ENCODE results near the gene FMOD.

The FMOD gene

DNA sequence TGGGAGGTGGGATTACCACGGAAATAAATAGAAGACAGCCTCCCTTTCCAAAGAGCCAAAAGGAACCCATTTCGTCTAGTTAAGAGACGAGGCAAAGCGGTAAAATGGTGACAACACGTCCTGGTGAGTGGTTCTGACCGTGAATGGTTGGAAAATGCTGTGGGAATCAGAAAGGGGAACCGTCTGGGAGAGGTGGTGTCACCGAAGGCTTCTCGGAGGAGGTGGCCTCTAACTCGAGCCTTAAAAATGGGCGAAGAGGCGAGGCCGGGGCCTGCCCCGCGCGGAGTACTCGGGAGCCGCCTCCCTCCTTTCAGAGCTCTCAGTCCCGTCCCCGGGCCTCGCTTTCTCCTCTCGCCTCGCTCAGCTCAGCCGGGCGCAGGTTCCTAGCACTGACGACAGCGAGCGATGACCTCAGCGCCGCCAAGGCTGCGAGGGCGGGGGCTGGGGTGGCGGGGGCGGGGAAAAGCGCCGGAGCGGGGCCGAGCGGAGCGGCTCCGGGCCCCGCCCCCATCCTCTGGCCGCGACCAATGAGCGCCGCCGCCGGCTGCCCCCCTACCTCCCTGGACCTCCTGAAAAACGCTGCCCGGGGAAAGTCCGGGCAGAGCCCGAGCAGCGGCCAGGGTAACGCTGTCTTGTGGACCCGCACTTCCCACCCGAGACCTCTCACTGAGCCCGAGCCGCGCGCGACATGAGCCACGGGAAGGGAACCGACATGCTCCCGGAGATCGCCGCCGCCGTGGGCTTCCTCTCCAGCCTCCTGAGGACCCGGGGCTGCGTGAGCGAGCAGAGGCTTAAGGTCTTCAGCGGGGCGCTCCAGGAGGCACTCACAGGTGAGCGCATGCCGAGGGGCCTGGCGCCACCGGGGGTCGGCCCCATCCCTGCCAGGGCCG, 45.8 kb downstream of the FMOD start, which contains the start of gene BTG2 (continued):
- TF ChIP-seq, protein P1, sequence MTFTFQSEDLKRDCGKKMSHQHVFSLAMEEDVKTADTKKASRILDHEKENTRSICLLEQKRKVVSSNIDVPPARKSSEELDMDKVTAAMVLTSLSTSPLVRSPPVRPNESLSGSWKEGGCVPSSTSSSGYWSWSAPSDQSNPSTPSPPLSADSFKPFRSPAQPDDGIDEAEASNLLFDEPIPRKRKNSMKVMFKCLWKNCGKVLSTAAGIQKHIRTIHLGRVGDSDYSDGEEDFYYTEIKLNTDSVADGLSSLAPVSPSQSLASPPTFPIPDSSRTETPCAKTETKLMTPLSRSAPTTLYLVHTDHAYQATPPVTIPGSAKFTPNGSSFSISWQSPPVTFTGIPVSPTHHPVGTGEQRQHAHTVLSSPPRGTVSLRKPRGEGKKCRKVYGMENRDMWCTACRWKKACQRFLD (tag by site-specific recombination; IDR thresholded peaks at IDR 0.05): no peak
- TF ChIP-seq, protein P2, sequence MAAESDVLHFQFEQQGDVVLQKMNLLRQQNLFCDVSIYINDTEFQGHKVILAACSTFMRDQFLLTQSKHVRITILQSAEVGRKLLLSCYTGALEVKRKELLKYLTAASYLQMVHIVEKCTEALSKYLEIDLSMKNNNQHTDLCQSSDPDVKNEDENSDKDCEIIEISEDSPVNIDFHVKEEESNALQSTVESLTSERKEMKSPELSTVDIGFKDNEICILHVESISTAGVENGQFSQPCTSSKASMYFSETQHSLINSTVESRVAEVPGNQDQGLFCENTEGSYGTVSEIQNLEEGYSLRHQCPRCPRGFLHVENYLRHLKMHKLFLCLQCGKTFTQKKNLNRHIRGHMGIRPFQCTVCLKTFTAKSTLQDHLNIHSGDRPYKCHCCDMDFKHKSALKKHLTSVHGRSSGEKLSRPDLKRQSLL (tag by site-specific recombination; IDR thresholded peaks at IDR 0.05): peak; percentile 47; the same call in 1 of the 2 replicates
- TF ChIP-seq REPIN1 (tag by site-specific recombination; IDR thresholded peaks at IDR 0.05; ENCODE audit: low read depth) (peak; percentile 66; the same call in 1 of the 2 replicates), ZNF433 (tag by site-specific recombination; IDR thresholded peaks at IDR 0.05; ENCODE audit: low read depth) (no peak), OVOL3 (tag by site-specific recombination; IDR thresholded peaks at IDR 0.05) (no peak), FEZF1 (tag by site-specific recombination; IDR thresholded peaks at IDR 0.05) (peak; percentile 18; the same call in 1 of the 2 replicates), ZNF121 (tag by site-specific recombination; IDR thresholded peaks at IDR 0.05) (no peak), ZNF138 (tag by site-specific recombination; IDR thresholded peaks at IDR 0.05; ENCODE audit: borderline replicate concordance) (no peak), ZXDB (tag by site-specific recombination; IDR thresholded peaks at IDR 0.05) (peak; percentile 68), ZNF274 (IDR thresholded peaks at IDR 0.05; ENCODE audit: low read length) (no peak), ZNF274 (tag by site-specific recombination; IDR thresholded peaks at IDR 0.05; ENCODE audit: borderline replicate concordance) (no peak), MYNN (tag by site-specific recombination; IDR thresholded peaks at IDR 0.05; ENCODE audit: borderline replicate concordance) (no peak), ZFHX2 (tag by site-specific recombination; conservative IDR thresholded peaks at IDR 0.05) (peak; percentile 54), TRIM28 (IDR thresholded peaks at IDR 0.05; ENCODE audit: borderline replicate concordance, low read length) (no peak), ZNF626 (tag by site-specific recombination; IDR thresholded peaks at IDR 0.05) (no peak), YY2 (tag by site-specific recombination; IDR thresholded peaks at IDR 0.05) (no peak), RBAK (tag by site-specific recombination; IDR thresholded peaks at IDR 0.05) (no peak), ZNF404 (tag by site-specific recombination; IDR thresholded peaks at IDR 0.05) (no peak), EGR2 (tag by site-specific recombination; IDR thresholded peaks at IDR 0.05; ENCODE audit: low read depth) (no peak), ZNF133 (tag by site-specific recombination; IDR thresholded peaks at IDR 0.05) (no peak), BCL11A (tag by site-specific recombination; IDR thresholded peaks at IDR 0.05; ENCODE audit: low read depth) (peak; percentile 74; the same call in 1 of the 2 replicates), ZNF211 (tag by site-specific recombination; IDR thresholded peaks at IDR 0.05; ENCODE audit: low read depth) (no peak), ZSCAN16 (tag by site-specific recombination; IDR thresholded peaks at IDR 0.05) (no peak), KLF9 (tag by site-specific recombination; IDR thresholded peaks at IDR 0.05; ENCODE audit: low read depth) (no peak; the same call in 1 of the 2 replicates), ZBTB17 (tag by site-specific recombination; IDR thresholded peaks at IDR 0.05) (peak; percentile 49), ZNF132 (tag by site-specific recombination; IDR thresholded peaks at IDR 0.05; ENCODE audit: borderline replicate concordance) (no peak), ZNF223 (tag by site-specific recombination; IDR thresholded peaks at IDR 0.05) (no peak), ZNF292 (tag by site-specific recombination; IDR thresholded peaks at IDR 0.05; ENCODE audit: borderline replicate concordance, low read depth) (no peak), ZFP3 (tag by site-specific recombination; IDR thresholded peaks at IDR 0.05; ENCODE audit: low read depth) (no peak)
- TF ChIP-seq, protein P3, sequence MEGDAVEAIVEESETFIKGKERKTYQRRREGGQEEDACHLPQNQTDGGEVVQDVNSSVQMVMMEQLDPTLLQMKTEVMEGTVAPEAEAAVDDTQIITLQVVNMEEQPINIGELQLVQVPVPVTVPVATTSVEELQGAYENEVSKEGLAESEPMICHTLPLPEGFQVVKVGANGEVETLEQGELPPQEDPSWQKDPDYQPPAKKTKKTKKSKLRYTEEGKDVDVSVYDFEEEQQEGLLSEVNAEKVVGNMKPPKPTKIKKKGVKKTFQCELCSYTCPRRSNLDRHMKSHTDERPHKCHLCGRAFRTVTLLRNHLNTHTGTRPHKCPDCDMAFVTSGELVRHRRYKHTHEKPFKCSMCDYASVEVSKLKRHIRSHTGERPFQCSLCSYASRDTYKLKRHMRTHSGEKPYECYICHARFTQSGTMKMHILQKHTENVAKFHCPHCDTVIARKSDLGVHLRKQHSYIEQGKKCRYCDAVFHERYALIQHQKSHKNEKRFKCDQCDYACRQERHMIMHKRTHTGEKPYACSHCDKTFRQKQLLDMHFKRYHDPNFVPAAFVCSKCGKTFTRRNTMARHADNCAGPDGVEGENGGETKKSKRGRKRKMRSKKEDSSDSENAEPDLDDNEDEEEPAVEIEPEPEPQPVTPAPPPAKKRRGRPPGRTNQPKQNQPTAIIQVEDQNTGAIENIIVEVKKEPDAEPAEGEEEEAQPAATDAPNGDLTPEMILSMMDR (tag by site-specific recombination; IDR thresholded peaks at IDR 0.05): peak; percentile 28; the same call in 1 of the 2 replicates
- TF ChIP-seq, protein P4, sequence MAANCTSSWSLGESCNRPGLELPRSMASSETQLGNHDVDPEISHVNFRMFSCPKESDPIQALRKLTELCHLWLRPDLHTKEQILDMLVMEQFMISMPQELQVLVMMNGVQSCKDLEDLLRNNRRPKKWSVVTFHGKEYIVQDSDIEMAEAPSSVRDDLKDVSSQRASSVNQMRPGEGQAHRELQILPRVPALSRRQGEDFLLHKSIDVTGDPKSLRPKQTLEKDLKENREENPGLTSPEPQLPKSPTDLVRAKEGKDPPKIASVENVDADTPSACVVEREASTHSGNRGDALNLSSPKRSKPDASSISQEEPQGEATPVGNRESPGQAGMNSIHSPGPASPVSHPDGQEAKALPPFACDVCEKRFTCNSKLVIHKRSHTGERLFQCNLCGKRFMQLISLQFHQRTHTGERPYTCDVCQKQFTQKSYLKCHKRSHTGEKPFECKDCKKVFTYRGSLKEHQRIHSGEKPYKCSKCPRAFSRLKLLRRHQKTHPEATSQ (tag by site-specific recombination; IDR thresholded peaks at IDR 0.05): 0 out of 2 replicates have a peak, but pooled peaks have one; percentile 64
- TF ChIP-seq, protein P5, sequence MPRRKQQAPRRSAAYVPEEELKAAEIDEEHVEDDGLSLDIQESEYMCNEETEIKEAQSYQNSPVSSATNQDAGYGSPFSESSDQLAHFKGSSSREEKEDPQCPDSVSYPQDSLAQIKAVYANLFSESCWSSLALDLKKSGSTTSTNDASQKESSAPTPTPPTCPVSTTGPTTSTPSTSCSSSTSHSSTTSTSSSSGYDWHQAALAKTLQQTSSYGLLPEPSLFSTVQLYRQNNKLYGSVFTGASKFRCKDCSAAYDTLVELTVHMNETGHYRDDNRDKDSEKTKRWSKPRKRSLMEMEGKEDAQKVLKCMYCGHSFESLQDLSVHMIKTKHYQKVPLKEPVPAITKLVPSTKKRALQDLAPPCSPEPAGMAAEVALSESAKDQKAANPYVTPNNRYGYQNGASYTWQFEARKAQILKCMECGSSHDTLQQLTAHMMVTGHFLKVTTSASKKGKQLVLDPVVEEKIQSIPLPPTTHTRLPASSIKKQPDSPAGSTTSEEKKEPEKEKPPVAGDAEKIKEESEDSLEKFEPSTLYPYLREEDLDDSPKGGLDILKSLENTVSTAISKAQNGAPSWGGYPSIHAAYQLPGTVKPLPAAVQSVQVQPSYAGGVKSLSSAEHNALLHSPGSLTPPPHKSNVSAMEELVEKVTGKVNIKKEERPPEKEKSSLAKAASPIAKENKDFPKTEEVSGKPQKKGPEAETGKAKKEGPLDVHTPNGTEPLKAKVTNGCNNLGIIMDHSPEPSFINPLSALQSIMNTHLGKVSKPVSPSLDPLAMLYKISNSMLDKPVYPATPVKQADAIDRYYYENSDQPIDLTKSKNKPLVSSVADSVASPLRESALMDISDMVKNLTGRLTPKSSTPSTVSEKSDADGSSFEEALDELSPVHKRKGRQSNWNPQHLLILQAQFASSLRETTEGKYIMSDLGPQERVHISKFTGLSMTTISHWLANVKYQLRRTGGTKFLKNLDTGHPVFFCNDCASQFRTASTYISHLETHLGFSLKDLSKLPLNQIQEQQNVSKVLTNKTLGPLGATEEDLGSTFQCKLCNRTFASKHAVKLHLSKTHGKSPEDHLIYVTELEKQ (tag by site-specific recombination; IDR thresholded peaks at IDR 0.05; ENCODE audit: borderline replicate concordance): no peak
